Stimulated activated CD4-positive, alpha-beta T cell treated with anti-CD3 and anti-CD28 coated beads, Interleukin-12 subunit alpha, Interleukin-12 subunit beta, amount 100 ng/mL, for 48 hours (primary cell): ENCODE results near the gene MORN2.
"Not testable (repeated sequence)": the region's sequence is repeated elsewhere in the genome, so short reads cannot be mapped to it uniquely, and the experiment has no call there.

Source experiments
- DNase-seq, 3 donors: peaks; one replicate each; pipeline ENCODE4 v3.0.0-alpha.2; 2020; ENCODE audit warnings: low read depth in 2 of 3, low spot score in 1 of 3

Gene MORN2

DNA sequence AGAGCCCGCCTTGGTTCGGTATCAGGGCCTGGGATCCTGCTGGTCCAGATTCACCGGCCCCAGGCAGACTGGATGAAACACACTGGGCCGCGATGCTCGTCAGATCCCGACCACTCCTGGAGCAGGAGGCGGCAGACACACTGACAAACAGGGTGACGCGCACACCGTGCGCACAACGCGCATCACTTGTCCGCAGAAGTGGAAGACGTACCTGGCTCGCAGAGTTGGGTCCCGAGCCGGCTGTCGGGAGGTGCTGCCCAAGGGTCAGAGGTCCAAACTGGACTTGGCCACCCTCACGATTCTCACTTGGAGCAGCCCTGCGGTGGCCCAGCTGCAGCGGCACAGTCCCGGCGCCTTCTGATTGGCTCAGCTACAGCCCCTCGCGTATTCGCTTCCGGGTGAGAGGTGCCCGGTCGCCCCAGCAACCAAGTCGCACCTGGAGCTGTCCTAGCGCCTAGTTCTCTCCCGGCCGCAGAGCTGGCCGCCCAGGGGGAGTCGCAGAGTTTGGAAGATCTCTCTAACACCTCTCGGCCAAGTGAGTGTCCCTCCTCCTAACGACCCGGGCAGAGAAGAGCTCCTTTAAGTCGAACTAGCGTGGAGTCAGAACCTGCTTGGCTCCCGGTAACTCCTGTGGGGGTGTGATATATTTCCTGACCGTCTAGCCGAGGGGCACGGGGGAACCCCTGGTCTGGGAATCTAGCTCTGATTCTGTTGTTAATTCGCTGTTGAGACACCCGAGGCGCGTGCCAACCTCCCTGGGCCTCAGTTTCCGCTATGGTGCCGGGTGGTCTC is at the start of gene MORN2, which contains the start of gene DHX57:
Gene MORN2 (plus strand): TSS at position 401 of the 792 bp plus-strand sequence.
Gene DHX57 (minus strand): TSS at position 359 of the 792 bp plus-strand sequence. CDS start 7,529 bp downstream, outside the sequence.
- DNase-seq: peak; percentile 61 to 81 (median 64)

DNA sequence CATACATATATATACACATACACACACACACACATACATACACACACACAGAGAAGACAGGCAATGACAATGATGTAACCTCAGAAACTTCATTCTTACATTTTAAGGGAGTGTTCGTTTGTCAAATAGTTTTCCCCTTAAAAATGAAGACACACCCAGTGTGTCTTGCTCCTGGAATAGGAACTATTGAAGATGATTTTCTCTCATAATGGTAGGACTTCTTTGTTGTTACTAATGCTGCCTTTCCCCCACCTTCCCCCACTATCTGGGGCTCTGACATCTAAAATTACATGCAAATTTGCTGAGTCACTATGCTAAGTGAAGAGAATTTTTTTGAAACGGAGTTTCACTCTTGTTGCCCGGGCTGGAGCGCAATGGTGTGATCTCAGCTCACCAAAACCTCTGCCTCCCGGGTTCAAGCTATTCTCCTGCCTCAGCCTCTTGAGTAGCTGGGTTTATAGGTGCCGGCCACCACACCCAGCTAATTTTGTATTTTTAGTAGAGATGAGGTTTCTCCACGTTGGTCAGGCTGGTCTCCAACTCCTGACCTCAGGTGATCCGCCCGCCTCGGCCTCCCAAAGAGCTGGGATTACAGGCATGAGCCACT is 48.1 kb upstream of the MORN2 start:
- not testable (repeated sequence) for DNase-seq

DNA sequence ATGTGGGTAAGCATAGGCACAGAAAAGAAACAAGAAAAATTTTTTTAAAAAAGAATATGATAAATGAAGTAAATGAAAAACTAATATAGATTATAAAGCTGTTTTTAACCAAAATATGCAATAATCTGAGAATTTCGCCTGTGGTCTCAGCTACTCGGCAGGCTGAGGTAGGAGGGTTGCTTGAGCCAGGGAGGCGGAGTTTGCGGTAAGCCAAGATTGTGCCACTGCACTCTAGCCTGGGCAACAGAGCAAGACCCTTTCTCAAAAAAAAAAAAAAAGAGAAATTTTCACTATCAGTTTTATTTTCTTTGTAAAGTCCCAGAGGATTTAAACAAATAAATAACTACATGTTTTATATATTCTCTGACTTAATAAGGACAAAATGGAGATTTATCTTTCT is 47.3 kb upstream of the MORN2 start:
- no peak for DNase-seq

DNA sequence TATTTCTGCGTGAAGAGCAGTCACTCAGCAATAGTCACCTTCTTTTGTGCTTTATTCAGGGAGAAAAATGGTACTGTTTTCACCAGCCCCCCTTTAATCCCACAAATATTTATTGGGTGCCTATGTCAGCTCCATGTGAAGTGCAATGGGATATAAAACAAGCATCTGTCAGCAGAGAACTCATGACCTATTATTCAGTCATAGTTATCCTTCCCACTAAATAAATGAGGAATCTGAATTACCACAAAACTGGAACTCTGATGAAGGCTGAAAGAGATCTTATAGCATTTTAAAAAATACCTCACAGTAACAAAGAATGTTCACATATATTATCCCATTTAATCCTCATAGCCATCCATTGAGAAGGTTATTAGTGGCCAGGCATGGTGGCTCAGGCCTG is 45.8 kb upstream of the MORN2 start:
- no peak for DNase-seq

DNA sequence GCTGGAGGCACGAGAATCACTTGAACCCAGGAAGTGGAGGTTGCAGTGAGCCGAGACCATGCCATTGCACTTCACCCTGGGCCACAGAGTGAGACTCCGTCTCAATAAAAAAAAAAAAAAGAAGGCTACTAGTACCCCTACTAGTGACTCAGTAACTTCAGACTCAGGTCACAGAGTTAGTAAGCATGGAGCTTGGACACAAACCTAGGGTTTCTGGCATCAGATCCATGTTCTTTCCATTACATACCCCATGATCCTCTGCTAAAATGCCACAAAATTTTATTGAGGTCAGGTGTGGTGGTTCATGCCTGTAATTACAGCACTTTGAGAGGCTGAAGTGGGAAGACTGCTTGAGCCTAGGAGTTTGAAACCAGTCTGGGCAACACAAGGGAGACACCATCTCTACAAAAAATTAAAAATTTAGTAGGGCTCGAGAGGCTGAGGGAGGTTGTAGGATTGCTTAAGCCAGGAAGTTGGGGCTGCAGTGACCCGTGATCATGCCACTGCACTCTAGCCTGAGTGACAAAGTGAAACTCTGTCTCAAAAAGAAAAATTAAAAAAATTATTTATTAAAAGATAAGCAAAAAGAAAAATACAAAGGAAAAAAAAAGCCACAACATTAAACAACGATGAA is 45.1 kb upstream of the MORN2 start:
- no peak for DNase-seq

DNA sequence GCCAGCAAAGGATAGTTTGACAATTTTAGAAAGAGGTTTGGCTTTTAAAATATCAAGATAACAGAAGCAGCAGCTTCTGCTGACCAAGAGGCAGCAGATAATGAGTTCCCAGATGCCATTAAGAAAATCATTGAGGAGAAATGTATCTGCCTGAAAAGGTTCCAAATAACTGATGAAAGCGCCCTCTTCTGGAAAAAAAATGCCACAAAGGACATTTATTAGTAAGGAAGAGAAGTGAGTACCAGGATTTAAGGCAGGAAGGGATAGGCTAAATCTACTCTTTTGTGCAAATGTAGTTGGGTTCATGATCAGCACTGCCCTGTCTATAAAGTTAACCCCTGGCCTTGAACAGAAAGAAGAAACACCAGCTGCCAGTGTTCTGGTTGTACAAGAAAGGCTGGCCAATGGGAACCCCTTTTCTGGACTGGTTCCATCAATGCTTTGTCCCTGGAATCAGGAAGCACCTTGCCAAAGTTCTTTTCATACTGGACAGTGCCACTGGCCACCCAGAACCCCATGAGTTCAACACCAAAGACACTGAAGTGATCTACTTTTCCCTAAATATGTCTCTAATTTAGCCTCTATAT is 40.7 kb upstream of the MORN2 start:
- DNase-seq: peak in 1 of 3 donors; percentile 3

DNA sequence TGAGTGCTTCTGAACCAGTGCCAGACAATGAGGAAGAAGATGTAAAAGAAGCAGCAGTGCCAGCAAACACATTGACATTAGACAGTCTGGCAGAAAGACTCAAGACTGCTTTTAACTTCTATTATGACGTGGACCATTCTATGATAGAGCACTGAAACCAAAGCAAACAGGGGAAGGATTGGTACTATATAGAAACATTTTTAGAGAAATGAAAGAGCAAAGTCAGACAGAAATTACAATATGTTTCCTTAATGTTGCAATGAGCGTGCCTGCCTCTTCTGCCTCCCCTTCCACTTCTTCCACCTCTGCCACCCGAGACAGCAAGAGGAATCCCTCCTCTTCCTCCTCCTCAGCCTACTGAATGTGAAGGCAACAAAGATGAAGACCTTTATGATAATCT is 39.8 kb upstream of the MORN2 start:
- DNase-seq: no peak

DNA sequence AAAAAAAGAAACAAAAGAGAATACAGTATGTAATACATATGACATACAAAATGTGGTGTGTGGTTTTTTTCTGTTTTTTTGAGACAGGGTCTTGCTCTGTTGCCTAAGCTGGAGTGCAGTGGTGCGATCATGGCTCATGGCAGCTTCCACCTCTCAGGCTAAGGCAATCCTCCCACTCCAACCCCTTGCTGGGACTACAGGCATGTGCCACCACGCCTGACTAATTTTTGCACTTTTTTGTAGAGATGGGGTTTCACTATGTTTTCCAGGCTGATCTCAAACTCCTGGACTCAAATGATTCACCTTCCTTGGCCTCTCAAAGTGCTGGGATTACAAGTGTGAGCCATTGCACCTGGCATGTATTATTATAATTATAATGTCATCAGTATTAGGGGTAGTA is 39.0 kb upstream of the MORN2 start:
- no peak for DNase-seq

DNA sequence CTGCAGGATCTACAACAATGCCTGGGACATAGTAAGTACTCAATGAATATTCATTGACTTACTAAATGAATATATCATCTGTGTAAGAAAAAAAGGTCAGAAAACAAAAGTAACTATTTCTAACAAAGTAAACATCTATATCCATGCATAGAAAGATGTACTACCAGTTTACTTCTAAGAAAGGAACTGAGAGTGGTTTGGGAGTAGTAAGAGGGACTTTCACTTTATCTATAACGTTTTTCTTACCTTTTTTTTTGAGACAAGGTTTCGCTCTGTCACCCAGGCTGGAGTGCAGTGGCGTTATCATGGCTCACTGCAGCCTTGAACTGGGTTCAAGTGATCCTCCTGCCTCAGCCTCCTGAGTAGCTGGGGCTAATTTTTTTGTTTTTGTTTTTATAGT is 25.7 kb upstream of the MORN2 start:
- no peak for DNase-seq

DNA sequence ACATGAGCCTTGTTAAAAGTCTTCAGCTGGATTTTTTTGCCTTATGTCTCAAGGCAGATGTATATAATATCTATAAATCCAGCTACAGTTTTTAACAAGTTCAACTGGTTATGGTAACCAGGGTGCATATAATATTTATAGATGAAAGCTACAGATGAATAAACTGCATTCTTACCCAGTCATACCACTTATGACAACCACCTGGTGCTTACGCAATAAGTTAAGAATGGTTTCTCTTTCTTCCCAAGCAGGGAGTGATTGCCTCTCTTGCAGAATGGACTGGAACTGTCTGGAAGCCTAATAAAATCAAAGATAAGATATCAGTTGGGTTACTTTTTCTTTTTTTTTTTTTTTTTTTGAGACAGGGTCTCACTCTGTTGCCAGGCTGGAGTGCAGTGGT is 19.6 kb upstream of the MORN2 start:
- no peak for DNase-seq

DNA sequence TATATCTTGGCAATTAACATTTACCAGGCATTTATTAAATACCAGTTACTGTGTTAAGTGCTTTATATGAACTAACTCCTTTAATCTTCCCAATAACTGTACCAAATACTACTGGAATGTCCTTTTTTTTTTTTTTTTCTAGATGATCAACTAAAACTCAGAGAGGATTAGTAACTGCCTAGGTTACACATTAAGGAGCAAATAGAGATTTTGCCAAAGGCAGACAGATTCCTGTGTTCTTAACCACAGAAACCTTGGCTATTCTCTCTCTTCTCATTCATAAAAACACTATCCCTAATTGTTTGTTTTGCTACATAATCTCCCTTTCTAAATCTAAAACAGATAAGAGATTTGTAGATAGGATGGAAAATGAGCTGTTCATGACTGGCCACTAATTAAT is 13.3 kb upstream of the MORN2 start:
- no peak for DNase-seq

DNA sequence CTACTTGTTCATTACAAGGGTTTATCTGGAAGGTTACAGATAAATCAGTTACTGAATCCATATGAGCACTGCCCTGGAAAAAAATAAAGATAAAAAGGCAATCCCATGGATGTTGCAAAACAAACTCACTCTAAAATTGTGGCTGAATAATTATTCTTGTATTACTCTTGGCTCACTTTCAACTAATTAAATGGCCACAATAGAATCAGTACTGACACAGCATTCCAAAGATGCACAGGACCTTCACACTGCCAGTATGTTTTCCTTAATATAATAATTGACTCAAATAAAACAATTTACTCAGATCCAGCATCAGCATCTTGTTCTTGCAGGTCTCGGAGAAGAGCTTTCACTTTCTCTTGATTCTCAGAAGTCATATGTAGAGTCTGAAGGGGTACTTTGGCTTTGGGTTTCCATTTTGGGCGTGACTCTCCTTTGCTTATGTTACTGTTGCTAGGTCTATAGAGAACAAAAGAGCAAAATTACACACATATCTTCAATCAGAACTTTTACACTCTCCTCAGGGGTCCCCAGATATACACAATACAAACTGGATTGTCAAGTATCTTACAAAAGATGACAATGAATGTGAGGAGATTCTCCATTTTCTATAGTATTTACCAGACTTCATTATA is 12.6 kb upstream of the MORN2 start:
- DNase-seq: no peak

DNA sequence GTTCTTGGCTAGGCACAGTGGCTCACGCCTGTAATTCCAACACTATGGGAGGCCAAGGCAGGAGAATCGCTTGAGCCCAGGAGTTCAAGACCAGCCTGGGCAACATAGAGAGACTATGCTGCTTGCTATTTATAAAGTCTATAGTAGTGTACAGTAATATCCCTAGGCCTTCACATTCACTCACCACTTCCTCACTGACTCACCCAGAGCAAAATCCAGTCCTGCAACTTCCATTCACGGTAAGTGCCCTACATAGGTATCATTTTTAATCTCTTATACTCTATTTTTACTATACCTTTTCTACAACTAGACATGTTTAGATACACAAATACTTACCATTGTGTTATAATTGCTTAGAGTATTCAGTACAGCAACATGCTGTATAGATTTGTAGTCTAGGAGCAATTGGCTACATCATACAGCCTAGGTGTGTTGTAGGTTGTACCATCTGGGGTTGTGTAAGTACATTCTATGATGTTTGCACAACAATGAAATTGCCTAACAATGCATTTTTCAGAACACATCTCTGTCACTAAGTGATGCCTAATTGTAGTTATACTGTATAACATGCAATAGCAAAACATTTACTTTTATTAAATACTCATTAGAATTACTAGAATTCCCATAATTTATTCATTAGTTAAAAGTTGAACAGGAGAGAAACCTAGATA is 8.9 kb upstream of the MORN2 start:
- DNase-seq: no peak

DNA sequence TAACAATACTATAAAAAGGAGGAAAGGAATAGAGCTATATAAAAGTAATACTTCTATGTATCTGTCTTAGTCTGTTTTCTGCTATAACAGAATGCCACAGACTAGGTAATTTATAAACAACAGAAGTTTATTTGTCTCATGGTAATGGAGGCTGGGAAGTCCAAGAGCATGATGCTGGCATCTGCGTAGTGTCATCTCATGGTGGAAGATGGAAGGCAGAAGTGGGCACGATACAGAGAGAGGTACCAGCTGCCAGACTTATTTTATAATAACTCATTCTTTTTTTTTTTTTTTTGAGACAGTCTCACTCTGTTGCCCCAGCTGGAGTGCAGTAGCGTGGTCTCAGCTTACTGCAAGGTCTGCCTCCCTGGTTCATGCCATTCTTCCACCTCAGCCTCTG is 4.3 kb upstream of the MORN2 start:
- no peak for DNase-seq

DNA sequence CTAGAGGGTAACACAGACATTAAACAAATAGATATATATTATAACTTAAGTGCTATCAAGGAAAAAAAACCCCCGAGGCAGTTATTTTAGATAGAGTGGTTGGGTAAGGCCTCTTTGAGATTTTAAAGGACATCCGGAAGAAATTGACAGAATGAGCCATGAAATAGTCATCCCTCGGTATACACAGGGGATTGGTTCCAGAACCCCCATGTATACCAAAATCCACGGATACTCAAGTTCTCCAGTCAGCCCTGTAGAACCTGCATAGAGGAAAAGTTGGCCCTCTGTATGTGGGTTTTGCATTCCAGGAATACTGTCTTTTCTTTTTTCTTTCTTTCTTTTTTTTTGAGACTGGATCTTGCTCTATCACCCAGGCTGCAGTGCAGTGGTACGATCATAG is 2.0 kb upstream of the MORN2 start:
- no peak for DNase-seq

DNA sequence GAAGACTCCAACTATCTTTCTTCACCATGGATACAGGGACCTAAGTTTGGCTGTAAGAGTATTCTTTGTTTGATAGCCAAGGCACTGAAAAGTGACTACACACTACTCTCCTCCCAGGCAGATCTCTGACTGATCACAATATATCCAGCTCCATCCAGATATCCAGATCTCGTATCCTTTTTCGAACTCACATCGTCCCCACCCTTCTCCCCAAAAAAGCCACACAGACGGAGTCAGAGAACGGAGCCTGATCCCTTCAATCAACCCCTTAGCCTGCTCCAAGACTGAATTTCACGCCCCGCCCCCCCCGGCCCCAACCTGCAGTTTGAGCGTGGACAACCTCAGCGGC is 575 bp upstream of the MORN2 start:
- no peak for DNase-seq

DNA sequence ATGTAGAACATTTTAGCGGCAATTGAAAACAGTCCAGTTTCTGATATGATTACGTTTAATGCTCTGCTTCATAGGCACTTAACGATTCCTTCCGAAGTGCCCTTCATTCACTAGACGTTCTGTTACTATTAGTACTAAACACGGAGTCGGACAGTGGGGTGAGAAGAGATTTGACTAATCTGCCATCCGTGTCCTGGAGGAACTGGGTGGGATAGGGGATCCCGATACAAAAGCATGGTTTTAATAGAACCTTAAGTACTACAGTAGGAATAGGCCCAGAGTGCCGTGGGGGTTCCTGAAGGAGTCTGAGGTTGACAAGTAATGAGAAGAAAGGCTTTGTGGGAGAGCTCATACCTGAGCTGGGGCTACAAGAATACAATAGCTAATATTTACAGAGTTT is 631 bp downstream of the MORN2 start:
- DNase-seq: no peak

DNA sequence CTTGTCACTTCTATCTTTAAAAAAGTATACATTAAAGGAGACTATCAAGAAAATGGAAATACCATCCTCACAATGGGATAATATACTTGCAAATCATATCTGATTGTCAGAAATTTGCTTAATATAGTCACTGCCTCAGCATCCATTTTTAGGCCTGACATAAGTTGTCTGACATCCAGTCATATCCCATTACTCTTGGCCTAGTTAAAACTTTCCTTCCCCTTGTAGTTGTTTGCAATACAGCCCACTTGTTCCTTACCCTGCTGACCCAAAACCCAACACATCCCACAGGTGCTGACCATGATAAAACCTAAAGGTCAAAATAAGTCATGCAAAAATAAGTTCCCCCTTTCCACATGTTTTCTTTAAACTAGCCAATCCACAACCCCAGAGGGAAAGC is 10.3 kb downstream of the MORN2 start:
- no peak for DNase-seq

DNA sequence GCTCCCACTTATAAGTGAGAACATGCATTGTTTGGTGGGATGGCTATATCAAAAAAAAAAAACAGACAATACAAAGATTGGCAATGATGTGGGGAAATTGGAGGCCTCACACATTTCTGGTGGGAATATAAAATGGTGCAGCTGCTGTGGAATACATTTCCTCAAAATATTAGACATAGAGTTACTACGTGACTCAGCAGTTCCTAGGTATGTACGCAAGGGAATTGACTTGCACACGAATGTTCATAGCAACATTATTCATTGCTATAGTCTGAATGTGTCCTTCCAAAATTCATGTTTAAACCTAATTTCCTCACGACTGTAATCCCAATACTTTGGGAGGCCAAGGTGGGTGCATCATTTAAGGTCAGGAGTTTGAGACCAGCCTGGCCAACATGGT is 11.6 kb downstream of the MORN2 start:
- no peak for DNase-seq

DNA sequence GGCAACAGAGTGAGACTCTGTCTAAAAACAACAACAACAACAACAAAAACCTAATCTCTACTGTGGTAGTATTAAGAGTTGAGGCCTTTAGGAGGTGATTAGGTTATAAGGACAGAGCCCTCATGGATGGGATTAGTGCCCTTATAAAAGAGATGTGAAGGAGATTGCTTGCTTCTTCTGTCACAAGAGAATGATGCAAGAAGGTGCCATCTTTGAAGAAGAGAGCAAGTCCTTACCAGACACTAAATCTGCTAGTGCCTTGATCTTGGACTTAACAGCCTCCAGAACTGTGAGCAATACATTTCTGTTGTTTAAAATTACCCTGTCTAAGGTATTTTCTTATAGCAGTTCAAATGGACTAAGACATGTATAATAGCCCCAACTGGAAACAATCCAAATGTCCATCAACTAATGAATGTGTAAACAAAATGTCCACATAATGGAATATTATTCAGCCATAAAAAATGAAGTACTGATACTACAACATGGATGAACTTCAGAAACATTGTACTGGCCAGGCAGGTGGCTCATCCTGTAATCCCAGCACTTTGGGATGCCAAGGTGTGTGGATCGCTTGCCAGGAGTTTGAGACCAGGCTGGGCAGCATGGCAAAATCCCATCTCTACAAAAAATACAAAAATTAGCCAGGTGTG is 12.3 kb downstream of the MORN2 start:
- DNase-seq: no peak

DNA sequence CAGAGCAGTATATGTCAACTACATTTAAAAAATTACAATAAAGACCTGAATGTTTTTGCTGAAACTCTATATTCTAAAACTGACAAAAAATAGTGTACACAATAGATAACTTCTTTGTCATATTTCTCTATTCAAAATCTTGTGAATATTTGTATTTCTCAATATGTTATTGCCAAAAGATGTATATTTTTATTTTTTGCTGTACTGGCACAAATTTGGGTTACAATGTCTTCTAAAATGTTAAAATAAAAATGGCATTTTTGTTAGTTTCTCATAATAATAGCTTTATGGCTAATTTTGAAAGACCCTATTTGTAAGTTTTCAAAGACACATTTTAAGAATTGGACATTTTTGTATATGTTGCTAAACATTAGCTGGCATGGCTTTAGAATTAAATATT is 13.3 kb downstream of the MORN2 start:
- no peak for DNase-seq
